AG09309 (cell line): ENCODE data around the gene TBL1X.

ENCODE experiments used
- DNase-seq: peaks from one replicate; pipeline ENCODE4 v3.0.0-alpha.2; 2010; ENCODE audit warnings: low read depth
- H3K4me3 ChIP-seq: 2 replicates; pipeline ENCODE4 v1.5.1; 2011; ENCODE audit warnings: mild to moderate bottlenecking, low read depth, low read length, moderate library complexity; ENCODE audit not compliant: control insufficient read depth
- TF ChIP-seq, protein P1 (sequence below): IDR thresholded peaks from 2 replicates; pipeline ENCODE4 v1.5.1; 2011; ENCODE audit warnings: mild to moderate bottlenecking, low read depth, low read length, inconsistent platforms; ENCODE audit not compliant: insufficient read depth, control insufficient read depth; ENCODE audit errors: missing control alignments

TBL1X gene

DNA sequence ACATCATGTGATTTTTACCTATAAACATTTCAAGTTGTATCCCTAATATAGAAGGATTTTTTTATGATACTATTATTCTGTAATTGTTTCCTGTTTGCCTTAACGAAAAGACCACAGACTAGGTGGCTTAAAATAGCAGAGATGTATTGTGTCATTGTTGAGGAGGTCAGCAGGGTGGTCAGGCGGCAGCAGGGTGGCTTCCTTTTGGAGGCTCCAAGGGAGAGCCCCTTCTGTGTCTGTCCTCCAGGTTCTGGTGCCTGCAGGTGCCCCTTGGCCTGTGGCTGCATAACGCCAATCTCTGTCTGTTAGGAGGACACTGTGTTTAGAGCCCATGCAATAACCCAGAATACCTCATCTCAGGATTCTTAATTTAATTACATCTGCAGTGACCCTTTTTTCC, 118.1 kb downstream of the TBL1X start:
- TF ChIP-seq, protein P1, sequence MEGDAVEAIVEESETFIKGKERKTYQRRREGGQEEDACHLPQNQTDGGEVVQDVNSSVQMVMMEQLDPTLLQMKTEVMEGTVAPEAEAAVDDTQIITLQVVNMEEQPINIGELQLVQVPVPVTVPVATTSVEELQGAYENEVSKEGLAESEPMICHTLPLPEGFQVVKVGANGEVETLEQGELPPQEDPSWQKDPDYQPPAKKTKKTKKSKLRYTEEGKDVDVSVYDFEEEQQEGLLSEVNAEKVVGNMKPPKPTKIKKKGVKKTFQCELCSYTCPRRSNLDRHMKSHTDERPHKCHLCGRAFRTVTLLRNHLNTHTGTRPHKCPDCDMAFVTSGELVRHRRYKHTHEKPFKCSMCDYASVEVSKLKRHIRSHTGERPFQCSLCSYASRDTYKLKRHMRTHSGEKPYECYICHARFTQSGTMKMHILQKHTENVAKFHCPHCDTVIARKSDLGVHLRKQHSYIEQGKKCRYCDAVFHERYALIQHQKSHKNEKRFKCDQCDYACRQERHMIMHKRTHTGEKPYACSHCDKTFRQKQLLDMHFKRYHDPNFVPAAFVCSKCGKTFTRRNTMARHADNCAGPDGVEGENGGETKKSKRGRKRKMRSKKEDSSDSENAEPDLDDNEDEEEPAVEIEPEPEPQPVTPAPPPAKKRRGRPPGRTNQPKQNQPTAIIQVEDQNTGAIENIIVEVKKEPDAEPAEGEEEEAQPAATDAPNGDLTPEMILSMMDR: no peak
- DNase-seq: no peak
- H3K4me3 ChIP-seq: no peak overlapping the region

DNA sequence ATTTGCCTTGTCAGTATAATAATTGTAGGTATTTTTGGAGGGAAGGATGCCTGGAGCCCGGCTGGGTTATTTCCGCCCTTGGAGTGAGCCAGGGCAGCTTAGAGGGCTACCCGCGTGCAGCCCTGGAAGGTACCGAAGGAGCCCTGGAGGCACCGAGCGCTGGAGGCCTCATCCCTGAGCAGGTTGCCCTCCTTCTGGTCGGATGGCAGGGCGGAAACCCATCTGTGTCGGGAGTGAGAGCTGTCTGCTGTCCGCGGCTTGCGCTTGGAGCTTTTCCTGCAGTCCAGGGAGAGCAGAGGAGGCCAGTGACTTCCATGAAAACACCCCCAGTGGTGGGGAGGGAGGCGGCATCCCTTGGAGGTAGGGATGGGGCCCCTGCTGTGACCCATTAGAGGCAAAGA, 122.1 kb downstream of the TBL1X start:
- H3K4me3 ChIP-seq: no peak overlapping the region
- TF ChIP-seq, protein P1: no peak
- DNase-seq: no peak

DNA sequence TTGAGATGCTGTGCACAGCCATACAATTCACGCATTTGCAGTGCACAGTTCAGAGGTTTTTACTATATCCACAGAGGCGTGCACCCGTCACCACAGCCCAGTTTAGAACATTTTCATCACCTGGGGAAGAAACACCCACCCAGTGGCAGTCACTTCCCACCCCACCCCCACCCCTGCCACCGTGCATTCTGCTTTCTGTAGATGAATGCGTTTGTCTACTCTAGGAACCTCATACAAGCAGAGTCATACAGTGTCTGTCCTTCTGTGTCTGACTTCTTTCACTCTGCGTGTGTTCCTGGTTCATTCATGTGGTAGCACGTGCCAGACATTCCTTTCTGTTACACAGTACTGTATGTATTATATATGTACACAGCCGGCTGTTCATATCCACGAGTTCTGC, 122.8 kb downstream of the TBL1X start:
- TF ChIP-seq, protein P1: no peak
- DNase-seq: no peak
- H3K4me3 ChIP-seq: no peak overlapping the region

DNA sequence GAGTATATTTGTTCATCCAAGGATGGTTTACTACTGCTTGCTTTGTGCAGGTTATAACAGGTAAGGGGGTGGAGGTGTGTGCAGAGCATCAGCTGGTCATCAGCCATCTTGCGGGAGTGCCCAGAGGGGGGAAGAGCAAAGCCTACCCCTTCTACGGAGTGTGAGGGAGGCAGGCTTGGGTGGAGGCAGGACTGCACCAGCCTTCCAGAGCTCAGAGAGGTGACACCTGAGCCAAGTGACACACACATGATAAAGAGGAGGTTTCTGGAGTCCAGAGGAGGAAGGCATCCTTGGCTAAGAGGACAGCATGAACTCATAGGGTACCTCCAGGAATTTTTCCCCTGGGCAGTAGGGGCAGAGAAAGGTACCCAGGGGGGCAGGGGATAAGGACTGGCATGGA, 126.6 kb downstream of the TBL1X start:
- H3K4me3 ChIP-seq: no peak overlapping the region
- TF ChIP-seq, protein P1: no peak
- DNase-seq: no peak

DNA sequence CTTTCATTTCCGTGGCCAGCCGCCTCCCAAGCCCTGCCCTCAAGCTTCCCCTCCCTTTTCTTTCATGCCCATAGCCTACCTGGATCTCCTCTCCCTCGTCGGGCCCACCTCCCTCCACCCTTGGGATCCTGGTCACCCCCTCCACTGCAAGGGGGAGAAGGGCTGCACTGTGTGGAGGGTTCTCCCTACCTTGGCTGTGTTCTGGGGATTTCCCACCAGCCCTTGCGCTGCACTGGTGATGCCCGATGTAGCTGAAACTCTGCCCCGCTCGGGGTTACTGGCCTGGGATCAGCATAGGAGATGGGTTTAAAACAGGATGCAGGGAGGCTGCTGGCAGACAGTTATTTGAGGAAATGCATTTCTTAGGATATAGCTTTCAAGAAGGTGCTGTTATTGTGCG, 128.9 kb downstream of the TBL1X start:
- H3K4me3 ChIP-seq: no peak overlapping the region
- no peak for DNase-seq
- TF ChIP-seq, protein P1: no peak

DNA sequence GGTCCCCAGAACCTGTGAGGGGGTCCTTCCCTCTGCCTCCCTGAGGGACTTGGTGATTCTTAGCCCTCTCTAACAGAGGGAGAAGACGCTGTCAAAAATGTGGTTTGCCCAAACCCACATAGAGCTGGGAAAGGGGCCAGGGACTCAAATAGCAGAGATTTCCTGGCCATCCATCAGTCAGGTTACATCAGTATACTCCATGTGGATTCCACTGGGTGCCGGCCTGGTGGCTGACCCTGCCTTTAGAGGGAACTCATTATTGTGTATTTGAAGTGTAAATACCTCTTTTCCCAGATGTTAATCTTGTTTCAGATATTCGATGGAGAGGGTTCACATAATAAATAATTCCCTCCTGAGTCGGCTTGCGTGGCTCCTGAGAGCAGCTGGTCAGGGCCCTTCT, 130.3 kb downstream of the TBL1X start:
- no peak for DNase-seq
- TF ChIP-seq, protein P1: no peak
- no peak overlapping the region for H3K4me3 ChIP-seq

DNA sequence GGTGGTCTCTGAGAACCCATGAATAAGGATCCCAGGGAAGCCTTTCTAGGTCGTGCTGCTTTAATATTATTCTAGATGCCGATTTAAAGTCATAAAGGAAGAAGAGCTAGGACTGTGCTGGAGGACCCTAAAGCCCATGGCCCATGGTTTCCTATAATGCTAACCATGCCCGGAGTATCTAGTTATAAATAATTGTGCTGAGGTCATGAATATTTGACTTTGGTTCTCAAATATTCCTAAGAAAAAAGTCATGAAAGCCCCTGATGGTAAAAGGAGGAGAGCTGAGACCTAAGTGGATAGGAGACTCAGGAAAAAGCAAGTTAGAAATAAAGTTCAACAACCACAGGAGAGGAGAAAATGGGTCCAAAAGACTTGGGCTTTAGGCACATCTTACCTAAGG, 132.0 kb downstream of the TBL1X start:
- no peak for DNase-seq
- TF ChIP-seq, protein P1: no peak
- no peak overlapping the region for H3K4me3 ChIP-seq
